ENCODE results near the gene SHISA2. TPM values are rescaled to one million over a fixed set of nuclear protein-coding genes. Genes with fewer than 3 reads are reported as not detected.

Gene SHISA2
- polyA plus RNA-seq, 6 donors from 2014 or later, result not detected

- Mint-ChIP-seq H3K4me1 (no peaks in the 10 kb centered on the region), H3K27me3 (peaks cover under 1 to 31% (median 13%) of the 10 kb centered on the region in 3 donors), H3K9me3 (peaks cover 0 to 3% (median 0%) of the 10 kb centered on the region in 7 donors), H3K27ac (no peak overlapping the region), H3K36me3 (no peaks in the 10 kb centered on the region), H3K4me3 (no peak overlapping the region)
- ATAC-seq (ENCODE audit: low read depth in 2 of 2) (no peak), DNase-seq (no peak)
Observed at GRCh38 chr13:26041444-26041843, 10.4 kb downstream of the SHISA2 start.

GRCh38 chr13:26038931-26039475, 12.8 kb downstream of the SHISA2 start:
- H3K4me3 Mint-ChIP-seq, result peak overlapping the region in 1 of 8 donors; percentile 60
- H3K9me3 Mint-ChIP-seq, result peaks cover 0 to 9% (median 4%) of the 10 kb centered on the region in 7 donors
- DNase-seq, result no peak
- ATAC-seq (ENCODE audit: low read depth in 2 of 2), result no peak
- H3K36me3 Mint-ChIP-seq, result no peaks in the 10 kb centered on the region
- H3K27me3 Mint-ChIP-seq, result peaks cover 0 to 25% (median 8%) of the 10 kb centered on the region in 3 donors
- no peaks in the 10 kb centered on the region for H3K4me1 Mint-ChIP-seq
- H3K27ac Mint-ChIP-seq, result no peak overlapping the region

GRCh38 chr13:26037302-26037701, 14.5 kb downstream of the SHISA2 start:
- H3K27me3 Mint-ChIP-seq, result peaks cover 7 to 24% (median 8%) of the 10 kb centered on the region in 3 donors
- no peaks in the 10 kb centered on the region for H3K36me3 Mint-ChIP-seq
- H3K4me1 Mint-ChIP-seq, result no peaks in the 10 kb centered on the region
- peaks cover 0 to 9% (median 4%) of the 10 kb centered on the region in 7 donors for H3K9me3 Mint-ChIP-seq
- no peak for DNase-seq
- H3K27ac Mint-ChIP-seq, result no peak overlapping the region
- no peak for ATAC-seq (ENCODE audit: low read depth in 2 of 2)
- no peak overlapping the region for H3K4me3 Mint-ChIP-seq

GRCh38 chr13:26036383-26036782, 15.4 kb downstream of the SHISA2 start:
- Mint-ChIP-seq H3K36me3 (no peaks in the 10 kb centered on the region), H3K27me3 (peaks cover 3 to 16% (median 8%) of the 10 kb centered on the region in 3 donors), H3K4me1 (no peaks in the 10 kb centered on the region), H3K27ac (no peak overlapping the region), H3K4me3 (no peak overlapping the region), H3K9me3 (peaks cover 2 to 14% (median 7%) of the 10 kb centered on the region in 7 donors)
- DNase-seq (no peak), ATAC-seq (ENCODE audit: low read depth in 2 of 2) (no peak)

- DNase-seq, result no peak
- ATAC-seq (ENCODE audit: low read depth in 2 of 2), result no peak
- no peak overlapping the region for H3K4me3 Mint-ChIP-seq
- no peaks in the 10 kb centered on the region for H3K36me3 Mint-ChIP-seq
- peaks cover 11 to 21% (median 18%) of the 10 kb centered on the region in 3 donors for H3K27me3 Mint-ChIP-seq
- H3K27ac Mint-ChIP-seq, result no peak overlapping the region
- H3K9me3 Mint-ChIP-seq, result peaks cover 2 to 22% (median 10%) of the 10 kb centered on the region in 7 donors
- no peaks in the 10 kb centered on the region for H3K4me1 Mint-ChIP-seq
Observed at GRCh38 chr13:26034018-26034417, 17.8 kb downstream of the SHISA2 start.

- H3K36me3 Mint-ChIP-seq, result no peaks in the 10 kb centered on the region
- H3K27me3 Mint-ChIP-seq, result peaks cover 14 to 22% (median 15%) of the 10 kb centered on the region in 3 donors
- no peak overlapping the region for H3K27ac Mint-ChIP-seq
- DNase-seq (no peak), ATAC-seq (ENCODE audit: low read depth in 2 of 2) (no peak)
- H3K9me3 Mint-ChIP-seq, result peaks cover 0 to 17% (median 6%) of the 10 kb centered on the region in 7 donors
- peak overlapping the region in 1 of 8 donors; percentile 64 for H3K4me3 Mint-ChIP-seq
- H3K4me1 Mint-ChIP-seq, result no peaks in the 10 kb centered on the region
Observed at GRCh38 chr13:26030331-26030730, 21.5 kb downstream of the SHISA2 start.

GRCh38 chr13:26029581-26030136, 22.2 kb downstream of the SHISA2 start:
- H3K27me3 Mint-ChIP-seq, result peaks cover 16 to 29% (median 18%) of the 10 kb centered on the region in 3 donors
- ATAC-seq (ENCODE audit: low read depth in 2 of 2) (no peak), DNase-seq (no peak)
- H3K4me3 Mint-ChIP-seq, result no peak overlapping the region
- H3K36me3 Mint-ChIP-seq, result no peaks in the 10 kb centered on the region
- peaks cover 0 to 17% (median 6%) of the 10 kb centered on the region in 7 donors for H3K9me3 Mint-ChIP-seq
- H3K4me1 Mint-ChIP-seq, result no peaks in the 10 kb centered on the region
- H3K27ac Mint-ChIP-seq, result no peak overlapping the region

GRCh38 chr13:26026211-26026610, 25.6 kb downstream of the SHISA2 start:
- ATAC-seq (ENCODE audit: low read depth in 2 of 2), result no peak
- peaks cover 16 to 36% (median 18%) of the 10 kb centered on the region in 3 donors for H3K27me3 Mint-ChIP-seq
- no peaks in the 10 kb centered on the region for H3K4me1 Mint-ChIP-seq
- peaks cover 0 to 10% (median 4%) of the 10 kb centered on the region in 7 donors for H3K9me3 Mint-ChIP-seq
- H3K27ac Mint-ChIP-seq, result no peak overlapping the region
- H3K4me3 Mint-ChIP-seq, result no peak overlapping the region
- no peak for DNase-seq
- H3K36me3 Mint-ChIP-seq, result no peaks in the 10 kb centered on the region

GRCh38 chr13:26025771-26026170, 26.0 kb downstream of the SHISA2 start:
- peaks cover 16 to 37% (median 17%) of the 10 kb centered on the region in 3 donors for H3K27me3 Mint-ChIP-seq
- no peak overlapping the region for H3K4me3 Mint-ChIP-seq
- peaks cover 0 to 7% (median 3%) of the 10 kb centered on the region in 7 donors for H3K9me3 Mint-ChIP-seq
- H3K4me1 Mint-ChIP-seq, result no peaks in the 10 kb centered on the region
- H3K36me3 Mint-ChIP-seq, result no peaks in the 10 kb centered on the region
- ATAC-seq (ENCODE audit: low read depth in 2 of 2), result no peak
- no peak for DNase-seq
- H3K27ac Mint-ChIP-seq, result peak overlapping the region in 1 of 6 donors; percentile 29

GRCh38 chr13:26025196-26025595, 26.6 kb downstream of the SHISA2 start:
- Mint-ChIP-seq H3K36me3 (no peaks in the 10 kb centered on the region), H3K4me3 (no peak overlapping the region), H3K27ac (no peak overlapping the region), H3K4me1 (no peaks in the 10 kb centered on the region), H3K27me3 (peaks cover 11 to 37% (median 12%) of the 10 kb centered on the region in 3 donors), H3K9me3 (peaks cover 0 to 3% (median 0%) of the 10 kb centered on the region in 7 donors)
- ATAC-seq (ENCODE audit: low read depth in 2 of 2) (no peak), DNase-seq (no peak)

GRCh38 chr13:26024558-26024957, 27.3 kb downstream of the SHISA2 start:
- Mint-ChIP-seq H3K27ac (no peak overlapping the region), H3K9me3 (no peaks in the 10 kb centered on the region), H3K4me1 (no peaks in the 10 kb centered on the region), H3K36me3 (no peaks in the 10 kb centered on the region), H3K27me3 (peaks cover 8 to 41% (median 8%) of the 10 kb centered on the region in 3 donors), H3K4me3 (no peak overlapping the region)
- no peak for DNase-seq
- no peak for ATAC-seq (ENCODE audit: low read depth in 2 of 2)

- no peaks in the 10 kb centered on the region for H3K36me3 Mint-ChIP-seq
- peaks cover 6 to 49% (median 8%) of the 10 kb centered on the region in 3 donors for H3K27me3 Mint-ChIP-seq
- peaks cover 0 to 1% (median 0%) of the 10 kb centered on the region in 7 donors for H3K9me3 Mint-ChIP-seq
- no peak overlapping the region for H3K4me3 Mint-ChIP-seq
- DNase-seq, result no peak
- no peak overlapping the region for H3K27ac Mint-ChIP-seq
- ATAC-seq (ENCODE audit: low read depth in 2 of 2), result no peak
- no peaks in the 10 kb centered on the region for H3K4me1 Mint-ChIP-seq
Observed at GRCh38 chr13:26022538-26023292, 29.1 kb downstream of the SHISA2 start.

GRCh38 chr13:26021956-26022355, 29.9 kb downstream of the SHISA2 start:
- DNase-seq (no peak), ATAC-seq (ENCODE audit: low read depth in 2 of 2) (no peak)
- Mint-ChIP-seq H3K4me1 (no peaks in the 10 kb centered on the region), H3K27ac (no peak overlapping the region), H3K9me3 (peaks cover 0 to 1% (median 0%) of the 10 kb centered on the region in 7 donors), H3K27me3 (peaks cover 5 to 50% (median 8%) of the 10 kb centered on the region in 3 donors), H3K4me3 (no peak overlapping the region), H3K36me3 (no peaks in the 10 kb centered on the region)

- DNase-seq (no peak), ATAC-seq (ENCODE audit: low read depth in 2 of 2) (no peak)
- Mint-ChIP-seq H3K36me3 (no peaks in the 10 kb centered on the region), H3K9me3 (peaks cover 0 to 1% (median 0%) of the 10 kb centered on the region in 7 donors), H3K4me3 (no peak overlapping the region), H3K27me3 (peaks cover 5 to 50% (median 8%) of the 10 kb centered on the region in 3 donors), H3K4me1 (no peaks in the 10 kb centered on the region), H3K27ac (no peak overlapping the region)
Observed at GRCh38 chr13:26021516-26021915, 30.3 kb downstream of the SHISA2 start.

Data from naive B cell (primary cell).